Nephron (organoid): ENCODE results near the gene PDE11A.
A peak's percentile ranks its signal among the peaks of the same experiment; 100 is the strongest.

Experiments used
- H3K27ac Mint-ChIP-seq, 3 experiments: 2 replicates each; pipeline ENCODE4 v1.8.0; 2020; ENCODE audit warnings: mixed read lengths in 3 of 3, mild to moderate bottlenecking in 2 of 3, moderate library complexity in 1 of 3
- H3K27me3 Mint-ChIP-seq: 2 replicates; pipeline ENCODE4 v1.8.0; 2021; ENCODE audit warnings: low read depth, mild to moderate bottlenecking, moderate library complexity, mixed read lengths
- H3K36me3 Mint-ChIP-seq: 2 replicates; pipeline ENCODE4 v1.8.0; 2020; ENCODE audit warnings: low read depth, mixed read lengths
- H3K4me1 Mint-ChIP-seq: 2 replicates; pipeline ENCODE4 v1.8.0; 2020; ENCODE audit warnings: mixed read lengths
- H3K4me3 Mint-ChIP-seq, 3 experiments: 2 replicates each; pipeline ENCODE4 v1.8.0; 2020; ENCODE audit warnings: mild to moderate bottlenecking in 3 of 3, mixed read lengths in 3 of 3, moderate library complexity in 2 of 3
- H3K9me3 Mint-ChIP-seq: 2 replicates; pipeline ENCODE4 v1.8.0; 2020; ENCODE audit warnings: mixed read lengths
- CTCF ChIP-seq, 3 experiments: fragments of 200-600 bp; sonication (generic); IDR thresholded peaks; one replicate each; pipeline ENCODE4 v1.5.0; 2021; ENCODE audit warnings: antibody characterized with exemption in 3 of 3; ENCODE audit not compliant: unreplicated experiment in 3 of 3

Gene PDE11A

GRCh38 chr2:177896587-177896986, 176.0 kb downstream of the PDE11A start:
- Mint-ChIP-seq H3K27me3 (no peaks in the 10 kb centered on the region), H3K9me3 (peaks cover 3% of the 10 kb centered on the region), H3K4me3 (no peak overlapping the region), H3K36me3 (no peaks in the 10 kb centered on the region), H3K27ac (no peak overlapping the region), H3K4me1 (peaks cover 6% of the 10 kb centered on the region)
- TF ChIP-seq CTCF (IDR thresholded peaks at IDR 0.05; ENCODE audit: unreplicated experiment in 3 of 3), result no peak

DNA sequence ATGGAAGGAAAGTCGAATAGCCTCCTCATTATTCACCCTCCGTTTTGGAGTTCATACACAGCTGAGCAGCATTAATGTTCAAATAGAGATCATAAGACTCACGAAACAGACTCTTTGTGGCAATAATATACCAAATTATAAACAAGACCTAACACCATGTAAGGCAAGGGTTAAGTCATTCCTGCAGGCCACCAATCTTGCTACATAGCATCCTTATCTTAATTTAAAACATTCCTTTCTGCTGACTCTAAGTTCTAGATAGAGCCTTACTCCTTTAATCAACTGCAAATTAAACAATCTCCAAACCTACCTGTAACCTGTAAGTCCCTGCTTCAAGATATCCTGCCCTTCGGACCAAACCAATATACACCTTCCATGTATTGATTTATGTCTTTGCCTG, 178.0 kb downstream of the PDE11A start:
- no peaks in the 10 kb centered on the region for H3K27me3 Mint-ChIP-seq
- H3K9me3 Mint-ChIP-seq, result peaks cover 3% of the 10 kb centered on the region
- peak overlapping the region in 1 of 3 experiments; percentile 53 for H3K27ac Mint-ChIP-seq
- no peaks in the 10 kb centered on the region for H3K36me3 Mint-ChIP-seq
- no peak for TF ChIP-seq CTCF (IDR thresholded peaks at IDR 0.05; ENCODE audit: unreplicated experiment in 3 of 3)
- no peak overlapping the region for H3K4me3 Mint-ChIP-seq
- H3K4me1 Mint-ChIP-seq, result peaks cover 6% of the 10 kb centered on the region

DNA sequence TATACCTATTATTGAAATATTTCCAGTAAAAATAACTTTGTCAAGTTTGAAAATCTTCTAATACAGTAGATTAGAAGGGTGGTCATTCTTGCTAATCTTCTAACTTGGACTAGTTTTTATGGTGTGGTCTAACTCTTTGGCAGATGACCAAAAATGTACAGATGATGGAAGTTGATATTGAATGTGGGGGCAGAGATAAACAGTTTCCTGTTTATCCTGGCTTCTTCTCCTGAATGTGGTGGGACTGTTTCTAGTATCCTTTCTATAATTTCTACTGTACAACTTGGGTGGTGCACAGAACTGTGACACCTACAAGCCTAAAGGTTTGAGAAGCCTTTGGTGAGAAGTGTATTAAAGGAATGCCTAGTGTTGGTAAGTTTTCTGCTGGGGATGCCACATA, 178.7 kb downstream of the PDE11A start:
- Mint-ChIP-seq H3K4me3 (no peak overlapping the region), H3K27me3 (no peaks in the 10 kb centered on the region), H3K4me1 (peaks cover 6% of the 10 kb centered on the region), H3K36me3 (no peaks in the 10 kb centered on the region), H3K9me3 (peaks cover 3% of the 10 kb centered on the region), H3K27ac (no peak overlapping the region)
- TF ChIP-seq CTCF (IDR thresholded peaks at IDR 0.05; ENCODE audit: unreplicated experiment in 3 of 3), result no peak

DNA sequence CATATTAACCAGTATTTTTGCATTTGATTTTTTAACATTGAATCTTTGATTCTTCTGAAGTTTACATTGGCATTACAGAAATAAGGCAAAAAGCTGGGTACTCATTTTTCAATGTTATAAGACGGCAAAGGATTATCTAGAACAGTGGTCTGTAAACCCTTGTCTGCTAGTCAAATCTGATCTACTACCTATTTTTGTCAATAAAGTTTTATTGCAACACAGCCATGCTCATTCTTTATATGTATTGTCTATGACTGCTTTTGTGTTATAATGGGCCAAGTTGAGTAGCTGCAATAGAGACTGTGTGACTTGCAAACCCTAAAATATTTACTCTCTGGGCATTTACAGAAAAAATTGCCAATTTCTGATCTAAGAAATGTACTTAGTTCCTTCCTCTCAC, 181.0 kb downstream of the PDE11A start:
- Mint-ChIP-seq H3K36me3 (no peaks in the 10 kb centered on the region), H3K4me1 (no peaks in the 10 kb centered on the region), H3K27me3 (no peaks in the 10 kb centered on the region), H3K4me3 (no peak overlapping the region), H3K9me3 (peaks cover 3% of the 10 kb centered on the region), H3K27ac (no peak overlapping the region)
- TF ChIP-seq CTCF (IDR thresholded peaks at IDR 0.05; ENCODE audit: unreplicated experiment in 3 of 3), result no peak

- Mint-ChIP-seq H3K27ac (no peak overlapping the region), H3K27me3 (no peaks in the 10 kb centered on the region)
Measured at GRCh38 chr2:177889818-177890460, 182.6 kb downstream of the PDE11A start.

More at GRCh38 chr2:177889818-177890460, 182.6 kb downstream of the PDE11A start:
- H3K9me3 Mint-ChIP-seq, result peaks cover 3% of the 10 kb centered on the region
- H3K36me3 Mint-ChIP-seq, result no peaks in the 10 kb centered on the region
- H3K4me1 Mint-ChIP-seq, result no peaks in the 10 kb centered on the region
- H3K4me3 Mint-ChIP-seq, result no peak overlapping the region
- TF ChIP-seq CTCF (IDR thresholded peaks at IDR 0.05; ENCODE audit: unreplicated experiment in 3 of 3), result no peak
